HuH-7 (cell line): ENCODE results near the gene YBEY.

Experiments used
- DNase-seq: peaks from one replicate; pipeline ENCODE4 v3.0.0; 2011; ENCODE audit warnings: low spot score

The YBEY gene

GRCh38 chr21:46264690-46265144 is 21.4 kb upstream of the YBEY start:
- no peak for DNase-seq

DNA sequence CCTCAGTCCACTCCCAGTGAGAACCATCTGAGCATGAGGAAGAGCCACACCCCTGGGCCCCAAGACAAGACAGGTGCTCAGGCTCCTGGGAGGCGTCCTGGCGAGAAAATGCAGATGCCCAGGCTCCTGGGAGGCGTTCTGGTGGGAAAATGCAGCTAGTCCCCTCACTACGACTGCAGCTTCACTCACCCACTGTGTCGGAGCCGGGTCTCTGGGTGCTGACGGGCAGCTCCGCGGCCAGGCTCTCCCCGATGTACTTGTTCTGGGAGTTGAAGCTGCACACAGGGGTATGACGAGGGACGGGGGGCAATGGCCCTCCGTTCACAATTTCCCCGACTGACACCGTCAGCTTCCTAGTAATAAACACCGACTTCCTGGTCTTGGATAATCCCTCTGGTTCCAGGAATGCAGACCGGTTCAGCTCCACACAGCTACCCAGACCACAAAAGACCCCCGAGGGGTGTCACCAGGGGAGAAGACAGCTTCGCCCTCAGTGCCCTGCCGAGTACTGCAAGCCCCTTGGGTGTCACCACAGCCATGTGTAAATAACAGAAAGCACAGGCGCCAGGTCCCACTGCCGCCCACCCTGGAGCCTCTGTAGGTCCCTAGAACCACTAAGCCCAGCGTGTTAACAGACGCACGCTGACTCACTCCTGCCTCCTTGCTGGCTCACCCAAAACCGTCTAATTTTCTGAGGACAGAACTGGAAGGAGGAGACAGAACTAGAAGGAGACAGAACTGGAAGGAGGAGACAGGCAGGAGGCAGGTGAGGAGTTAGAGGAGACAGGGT is 20.2 kb upstream of the YBEY start:
- DNase-seq, result no peak

DNA sequence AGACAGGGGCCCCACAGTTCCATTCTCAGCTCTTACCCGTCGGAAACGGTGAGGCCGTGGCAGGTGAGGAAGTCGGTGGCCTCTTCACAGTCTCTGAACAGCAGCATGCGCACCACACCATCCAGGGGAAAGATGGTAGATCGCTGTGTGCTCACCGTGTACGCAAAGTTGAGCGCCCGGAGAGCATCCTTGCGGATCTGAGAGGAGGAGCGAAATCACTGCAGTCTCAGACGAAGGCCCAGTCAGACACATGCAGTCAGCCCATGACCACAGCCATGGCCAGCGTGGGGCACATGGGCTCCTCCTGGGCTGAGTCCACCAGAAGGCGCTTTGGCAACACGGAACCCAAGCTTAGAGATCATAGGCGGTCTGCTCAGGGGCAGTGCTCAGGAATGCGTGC is 19.2 kb upstream of the YBEY start:
- DNase-seq, result no peak

GRCh38 chr21:46268371-46268770 is 17.8 kb upstream of the YBEY start:
- no peak for DNase-seq

GRCh38 chr21:46269466-46269865 is 16.7 kb upstream of the YBEY start:
- no peak for DNase-seq

DNA sequence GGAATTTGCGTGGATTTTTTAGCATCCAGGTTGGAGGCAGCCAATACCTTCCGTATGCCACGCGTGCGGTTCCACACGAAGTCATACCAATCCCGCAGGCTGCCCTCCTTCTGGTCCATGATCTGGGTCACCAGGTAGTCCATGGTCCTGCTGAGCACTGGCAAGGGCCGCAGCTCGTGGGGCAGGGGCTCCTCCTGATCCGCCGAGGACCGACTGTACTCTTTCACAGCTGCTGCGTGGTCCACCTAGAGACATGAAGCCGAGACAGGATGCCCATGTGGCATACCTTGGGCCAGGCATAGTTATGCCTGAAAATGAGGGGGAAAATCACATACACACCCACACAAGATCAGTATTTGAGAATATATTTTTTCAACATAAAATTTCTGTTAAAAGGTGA is 12.8 kb upstream of the YBEY start:
- no peak for DNase-seq

DNA sequence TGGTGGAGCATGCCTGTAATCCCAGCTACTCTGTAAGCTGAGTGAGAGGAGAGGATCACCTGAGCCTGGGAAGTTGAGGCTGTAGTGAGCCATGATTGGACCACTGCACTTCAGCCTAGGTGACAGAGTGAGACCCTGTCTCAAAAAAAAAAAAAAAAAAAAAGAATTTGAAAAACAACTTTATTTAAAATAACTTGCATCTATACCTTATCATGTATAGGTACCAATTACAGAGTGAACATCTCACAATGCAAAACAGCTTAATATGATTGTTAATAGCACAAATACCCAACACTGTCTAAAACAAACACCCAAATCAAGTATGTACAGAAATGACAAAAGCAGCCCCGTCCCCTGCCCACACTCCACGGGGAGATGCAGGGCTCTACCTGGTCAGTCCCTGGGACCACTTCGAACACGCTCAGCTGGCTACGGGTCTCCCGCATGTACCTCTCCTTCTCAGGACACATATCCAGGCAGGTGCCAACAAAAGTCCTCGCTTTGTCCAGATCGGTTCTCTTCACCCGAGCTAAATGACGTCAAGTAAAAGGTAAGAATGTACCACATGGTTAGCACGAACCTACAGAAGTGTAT is 11.2 kb upstream of the YBEY start:
- no peak for DNase-seq

- no peak for DNase-seq
Measured at GRCh38 chr21:46284077-46284644, 2.0 kb upstream of the YBEY start.

DNA sequence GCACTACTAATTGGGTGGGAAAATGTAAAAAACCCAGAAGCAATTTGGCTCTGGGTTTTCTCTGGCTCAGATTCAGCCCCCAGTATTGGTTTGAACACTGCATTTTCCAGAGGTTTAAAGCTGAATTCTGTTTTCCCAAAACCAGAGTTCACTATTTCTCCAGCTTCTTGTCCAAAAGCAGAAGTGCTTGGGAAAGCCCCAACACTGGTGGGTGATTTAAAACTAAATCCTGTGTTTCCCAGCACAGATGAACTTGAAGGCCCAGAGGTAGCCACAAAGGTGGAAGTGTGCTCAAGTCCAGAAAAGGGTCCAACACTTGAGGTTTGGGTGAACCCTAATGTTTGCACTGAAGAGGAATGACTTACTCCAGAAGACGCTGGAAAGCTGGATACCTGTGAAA is 1.4 kb upstream of the YBEY start:
- DNase-seq, result no peak

- no peak for DNase-seq
Measured at GRCh38 chr21:46285206-46285661, 908 bp upstream of the YBEY start, which contains the start of gene MCM3AP. Gene MCM3AP (minus strand): TSS chr21:46285611. CDS start chr21:46285286, 325 bp downstream.

GRCh38 chr21:46286648-46287002 is 483 bp downstream of the YBEY start:
- DNase-seq, result no peak

DNA sequence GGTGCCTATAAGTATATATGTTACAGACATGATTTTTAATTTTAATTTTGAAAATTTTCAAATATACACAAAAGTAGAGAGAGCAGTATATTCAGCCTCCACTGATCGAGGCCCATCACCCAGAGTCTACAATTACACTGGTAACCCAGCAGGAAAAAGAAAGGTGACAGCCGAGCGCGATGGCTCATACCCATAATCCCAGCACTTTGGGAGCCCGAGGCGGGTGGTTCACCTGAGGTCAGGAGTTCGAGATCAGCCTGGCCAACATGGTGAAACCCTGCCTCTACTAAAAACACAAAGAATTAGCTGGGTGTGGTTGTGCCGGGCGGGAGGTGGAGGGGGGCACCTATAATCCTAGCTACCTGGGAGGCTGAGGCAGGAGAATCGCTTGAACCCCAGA is 1.4 kb downstream of the YBEY start:
- no peak for DNase-seq

- no peak for DNase-seq
Measured at GRCh38 chr21:46289655-46290179, 3.6 kb downstream of the YBEY start.

DNA sequence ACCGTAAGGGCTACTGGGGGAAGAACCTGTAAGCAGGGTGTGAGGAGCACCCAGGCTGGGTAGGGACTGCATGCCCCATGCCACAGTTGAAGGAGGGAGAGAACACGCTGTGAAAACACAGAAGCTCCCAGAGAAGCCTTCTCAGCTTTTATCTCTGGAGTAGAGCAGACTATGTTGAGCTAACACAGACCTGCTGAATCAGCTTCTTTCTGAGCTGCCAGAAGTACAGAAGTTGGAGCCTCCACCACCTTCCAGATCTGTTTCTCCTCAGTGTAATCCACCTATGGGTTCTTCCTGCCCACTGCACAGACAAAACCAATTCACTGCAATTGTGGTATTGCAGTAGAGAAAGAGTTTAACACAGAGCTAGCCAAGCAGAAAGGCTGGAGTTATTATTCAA is 5.4 kb downstream of the YBEY start:
- DNase-seq, result no peak

DNA sequence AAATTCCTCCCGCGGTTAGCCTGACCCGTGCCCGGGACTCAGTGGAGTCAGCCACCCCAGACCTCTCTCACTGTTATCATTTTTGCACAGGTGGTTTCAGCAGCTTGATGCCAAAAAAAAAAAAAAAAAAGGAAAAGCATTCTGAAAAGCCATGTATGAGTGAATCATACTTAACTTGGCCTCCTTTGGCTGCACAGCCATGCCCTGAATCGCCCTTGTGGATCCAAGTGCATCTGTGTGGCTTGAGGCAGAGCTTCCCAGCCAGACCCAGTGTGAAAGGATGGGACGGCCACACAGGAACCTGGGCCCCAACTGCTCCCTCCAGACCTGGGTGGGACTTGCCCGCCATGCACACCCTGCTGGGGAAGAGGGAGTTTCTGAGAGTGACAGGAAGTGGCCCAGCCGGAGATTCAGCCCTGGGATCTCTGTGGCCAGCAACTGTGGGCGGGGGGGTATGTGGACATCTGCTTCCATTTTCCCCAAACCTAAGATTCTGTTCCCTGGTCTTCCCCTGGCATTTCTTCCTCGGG is 8.6 kb downstream of the YBEY start:
- peak; percentile 33 for DNase-seq

DNA sequence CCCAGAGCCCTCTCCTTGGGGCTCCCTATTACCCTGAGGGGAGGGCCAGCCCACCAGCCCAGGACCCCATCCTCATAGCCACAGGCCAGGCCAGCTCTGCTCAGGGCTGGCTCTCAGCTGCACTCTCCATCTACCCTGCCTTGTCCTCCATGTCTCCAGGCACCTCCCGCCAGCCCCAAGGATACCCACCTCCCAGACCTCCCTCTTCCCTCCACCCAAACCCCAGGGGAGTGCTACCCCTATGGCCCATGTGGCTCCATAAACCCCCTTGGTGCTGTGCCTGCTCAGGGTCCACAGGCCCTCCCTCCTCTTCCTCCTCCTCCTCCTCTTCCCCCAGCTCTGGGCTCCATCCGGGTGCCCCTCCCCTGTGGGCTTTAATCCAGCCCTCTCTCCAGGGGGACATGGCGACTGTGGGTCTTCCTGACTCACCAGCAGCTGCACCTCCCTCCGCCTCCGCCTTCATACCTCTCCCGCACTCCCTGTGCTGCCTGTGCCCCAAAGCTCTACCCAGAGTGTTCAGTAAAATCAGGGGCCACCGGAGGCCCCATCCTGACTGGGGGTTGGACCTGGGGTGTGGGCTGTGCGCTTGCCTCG is 9.1 kb downstream of the YBEY start:
- DNase-seq, result no peak

DNA sequence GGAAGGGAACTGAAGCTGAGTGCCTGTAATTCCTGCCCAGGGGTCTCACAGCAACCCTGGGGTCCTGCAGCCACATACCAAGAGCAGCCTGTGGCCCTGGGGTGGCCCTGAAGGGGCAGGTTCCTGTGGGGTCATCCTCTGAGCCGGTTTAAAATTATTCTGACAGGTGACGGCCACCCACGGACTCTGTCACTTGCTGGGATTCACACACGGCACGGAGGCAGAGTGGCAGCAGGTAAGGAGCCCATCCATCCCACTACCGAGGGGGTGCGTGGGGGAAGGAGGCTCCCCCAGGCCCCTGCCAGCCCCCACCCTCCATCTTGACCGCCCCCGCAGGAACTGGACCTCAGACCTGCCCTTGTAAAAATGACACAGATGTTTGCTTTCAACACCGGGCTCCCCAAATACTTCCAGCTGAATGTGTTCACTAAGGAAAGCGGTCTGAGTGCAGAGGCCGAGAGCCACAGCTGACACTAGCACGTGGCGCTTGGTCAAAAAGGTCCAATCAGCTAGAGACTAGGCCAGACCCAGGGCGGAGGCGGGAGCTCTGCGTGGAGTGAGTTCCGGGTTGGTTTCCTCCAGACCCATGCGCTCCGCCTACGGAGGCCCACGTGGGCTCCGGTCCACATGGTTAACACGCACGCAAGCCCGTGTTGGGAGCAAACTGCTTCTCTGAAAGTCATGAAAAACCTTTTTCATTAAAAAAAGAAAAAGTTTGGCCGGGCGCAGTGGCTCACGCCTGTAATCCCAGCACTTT is 10.0 kb downstream of the YBEY start:
- DNase-seq, result no peak

- no peak for DNase-seq
Measured at GRCh38 chr21:46297338-46298271, 11.5 kb downstream of the YBEY start.

GRCh38 chr21:46299167-46299566 is 13.0 kb downstream of the YBEY start:
- no peak for DNase-seq

GRCh38 chr21:46301759-46302158 is 15.6 kb downstream of the YBEY start:
- DNase-seq, result no peak

DNA sequence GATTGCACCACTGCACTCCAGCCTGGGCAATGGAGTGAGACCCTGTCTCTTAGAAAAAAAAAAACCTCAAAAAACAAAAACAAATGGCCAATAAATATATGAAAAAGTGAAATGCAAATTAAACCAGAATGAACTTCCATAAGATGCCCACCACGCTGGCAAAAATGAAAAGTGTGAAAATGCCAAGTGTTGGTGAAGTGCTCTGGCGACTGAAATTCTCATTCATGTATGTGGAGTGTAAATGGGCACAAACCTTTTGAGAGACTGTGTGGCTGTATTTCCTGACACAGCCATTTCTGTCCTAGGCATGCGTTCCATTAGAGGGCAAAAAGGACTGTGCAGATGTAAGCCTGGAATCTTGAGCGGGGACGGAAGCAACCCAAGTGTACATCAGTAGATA is 18.3 kb downstream of the YBEY start:
- no peak for DNase-seq
